Measurements from ENCODE around the gene SLC6A4. TPM values are rescaled to one million over a fixed set of nuclear protein-coding genes. Genes with fewer than 3 reads are reported as not detected.

The SLC6A4 gene
- total and polyA plus RNA-seq, 2 experiments from 2014 or later = 0.06 to 0.14 TPM

GRCh38 chr17:30153463-30153862 lies 82.0 kb downstream of the SLC6A4 start:
- H4K20me1 ChIP-seq (replicated peaks; ENCODE audit: insufficient read depth) = peaks cover 25% of the 10 kb centered on the region
- no peak overlapping the region for H3K27ac Mint-ChIP-seq
- DNase-seq (ENCODE audit: low spot score) (no peak), ATAC-seq (no peak)
- H3K4me3 ChIP-seq = no peak overlapping the region
- H2AFZ ChIP-seq = no peak overlapping the region
- TF ChIP-seq CREB1 (CRISPR knock-in tag; IDR thresholded peaks at IDR 0.05; ENCODE audit: low read depth) (no peak), ZNF462 (CRISPR knock-in tag; IDR thresholded peaks at IDR 0.05) (no peak), ZNF331 (CRISPR knock-in tag; IDR thresholded peaks at IDR 0.05; ENCODE audit: low read depth) (no peak), REST (IDR thresholded peaks at IDR 0.05; ENCODE audit: unreplicated experiment) (no peak), NANOG (IDR thresholded peaks at IDR 0.05; ENCODE audit: borderline replicate concordance) (no peak), EZH2phosphoT487 (IDR thresholded peaks at IDR 0.05; ENCODE audit: unreplicated experiment) (no peak), STAT1 (IDR thresholded peaks at IDR 0.05; ENCODE audit: unreplicated experiment) (no peak), CTCF (conservative IDR thresholded peaks at IDR 0.05; ENCODE audit: low read depth in 2 of 2) (no peak), POLR2AphosphoS5 (IDR thresholded peaks at IDR 0.05; ENCODE audit: low read depth) (no peak), ZNF114 (CRISPR knock-in tag; IDR thresholded peaks at IDR 0.05) (no peak)
- no peaks in the 10 kb centered on the region for H3K27me3 ChIP-seq (ENCODE audit: insufficient read depth)
- H3K4me3 Mint-ChIP-seq = no peak overlapping the region
- H3K27ac ChIP-seq (ENCODE audit: low read depth) = no peak overlapping the region
- H3K36me3 Mint-ChIP-seq (ENCODE audit: low read depth) = peaks cover 15% of the 10 kb centered on the region; the same call in 2 of the 3 replicates
- no peak overlapping the region for H3K4me2 ChIP-seq
- peaks cover 53% of the 10 kb centered on the region for H3K79me2 ChIP-seq (replicated peaks; ENCODE audit: insufficient read depth)
- peaks cover 2% of the 10 kb centered on the region; the same call in 1 of the 3 replicates for H3K4me1 Mint-ChIP-seq
- no peaks in the 10 kb centered on the region for H3K9me2 ChIP-seq (ENCODE audit: insufficient read depth)
- H3F3A ChIP-seq (replicated peaks; ENCODE audit: low read depth) = no peaks in the 10 kb centered on the region
- peaks cover 5% of the 10 kb centered on the region for H3K27me3 Mint-ChIP-seq (ENCODE audit: insufficient read depth, low read depth, poor library complexity)
- no peaks in the 10 kb centered on the region for H3K4me1 ChIP-seq (ENCODE audit: insufficient read depth)
- H3K9me3 Mint-ChIP-seq = no peaks in the 10 kb centered on the region
- H3K36me3 ChIP-seq (ENCODE audit: insufficient read depth) = no peaks in the 10 kb centered on the region
